Putamen (tissue), 1 donor: ENCODE data around the gene FFAR2.
"Not testable (repeated sequence)": the region's sequence is repeated elsewhere in the genome, so short reads cannot be mapped to it uniquely, and the experiment has no call there.

Source experiments
- DNase-seq: peaks from one replicate; pipeline ENCODE4 v3.0.0-alpha.2; 2016; ENCODE audit warnings: low spot score

Gene FFAR2

GRCh38 chr19:35447606-35448469 is at the start of gene FFAR2:
FFAR2 (plus strand) TSS chr19:35448257; CDS start chr19:35449715, 1,458 bp downstream.
- no peak for DNase-seq

DNA sequence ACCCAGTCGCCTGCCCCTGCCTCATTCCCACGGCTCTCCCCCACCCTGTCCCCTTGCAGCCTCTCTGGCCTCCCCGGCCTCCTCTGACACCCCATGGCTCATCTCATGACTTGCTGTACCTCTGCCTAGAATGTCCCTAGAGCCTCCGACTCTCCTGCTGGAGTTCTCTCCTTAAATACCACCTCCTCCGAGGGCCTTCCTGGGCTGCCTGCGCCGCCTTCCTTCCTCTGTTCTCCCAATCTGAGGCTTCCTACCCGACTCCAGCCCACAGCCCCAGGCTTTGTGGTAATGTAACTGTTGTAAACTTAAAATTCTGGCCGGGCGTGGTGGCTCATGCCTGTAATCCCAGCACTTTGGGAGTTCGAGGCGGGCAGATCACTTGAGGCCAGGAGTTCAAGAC is 49.5 kb upstream of the FFAR2 start:
- DNase-seq: no peak

GRCh38 chr19:35399231-35399630 is 48.8 kb upstream of the FFAR2 start:
- no peak for DNase-seq

DNA sequence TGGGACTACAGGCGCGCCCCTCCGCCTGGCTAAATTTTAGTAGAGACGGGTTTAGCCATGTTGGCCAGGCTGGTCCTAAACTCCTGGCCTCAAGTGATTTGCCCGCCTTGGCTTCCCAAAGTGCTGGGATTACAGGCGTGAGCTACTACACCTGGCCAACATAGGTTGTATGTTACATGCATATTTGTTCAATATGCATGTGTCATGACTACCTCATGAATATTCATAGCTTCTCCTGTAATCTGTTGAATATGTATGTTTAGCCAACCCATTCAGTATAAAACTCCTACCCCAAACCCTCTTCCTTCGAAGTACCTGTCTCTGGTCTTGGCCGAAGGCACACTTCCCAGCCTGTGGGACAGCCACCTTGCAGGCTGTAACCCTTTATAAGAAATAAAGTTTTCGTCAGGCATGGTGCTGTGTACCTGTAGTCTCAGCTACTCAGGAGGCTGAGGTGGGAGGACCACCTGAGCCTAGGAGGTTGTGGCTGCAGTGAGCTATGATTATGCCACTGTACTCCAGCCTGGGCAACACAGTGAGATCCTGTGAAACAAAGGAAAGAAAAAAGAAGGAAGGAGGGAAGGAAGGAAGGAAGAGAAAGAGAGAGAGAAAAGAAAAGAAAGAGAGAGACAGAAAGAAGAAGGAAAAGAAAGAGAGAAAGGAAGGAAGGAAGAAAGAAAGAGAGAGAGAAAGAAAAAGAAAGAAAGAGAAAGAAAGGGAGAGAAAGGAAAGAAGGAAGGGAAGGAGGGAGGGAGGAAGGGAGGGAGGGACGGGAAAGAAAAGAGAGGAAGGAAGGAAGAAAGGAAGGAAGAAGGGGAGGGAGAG is 47.9 kb upstream of the FFAR2 start:
- DNase-seq: no peak

GRCh38 chr19:35400773-35401100 is 47.3 kb upstream of the FFAR2 start:
- no peak for DNase-seq

DNA sequence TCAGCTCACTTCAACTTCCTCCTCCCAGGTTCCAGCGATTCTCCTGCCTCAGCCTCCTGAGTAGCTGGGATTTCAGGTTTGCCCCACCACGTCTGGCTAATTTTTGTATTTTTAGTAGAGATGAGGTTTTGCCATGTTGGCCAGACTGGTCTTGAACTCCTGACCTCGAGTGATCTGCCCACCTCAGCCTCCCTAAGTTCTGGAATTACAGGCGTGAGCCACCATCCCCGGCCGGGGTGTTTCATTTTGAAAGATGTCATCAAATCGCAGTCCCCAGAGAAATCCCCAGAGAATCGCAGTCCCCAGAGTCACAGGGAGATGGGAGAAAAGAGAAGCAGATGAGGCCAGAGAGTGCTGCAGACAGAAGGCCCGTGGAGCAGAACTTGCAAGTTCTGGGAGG is 46.6 kb upstream of the FFAR2 start:
- DNase-seq: not testable (repeated sequence)

- no peak for DNase-seq
Measured at GRCh38 chr19:35403116-35403760, 44.8 kb upstream of the FFAR2 start.

DNA sequence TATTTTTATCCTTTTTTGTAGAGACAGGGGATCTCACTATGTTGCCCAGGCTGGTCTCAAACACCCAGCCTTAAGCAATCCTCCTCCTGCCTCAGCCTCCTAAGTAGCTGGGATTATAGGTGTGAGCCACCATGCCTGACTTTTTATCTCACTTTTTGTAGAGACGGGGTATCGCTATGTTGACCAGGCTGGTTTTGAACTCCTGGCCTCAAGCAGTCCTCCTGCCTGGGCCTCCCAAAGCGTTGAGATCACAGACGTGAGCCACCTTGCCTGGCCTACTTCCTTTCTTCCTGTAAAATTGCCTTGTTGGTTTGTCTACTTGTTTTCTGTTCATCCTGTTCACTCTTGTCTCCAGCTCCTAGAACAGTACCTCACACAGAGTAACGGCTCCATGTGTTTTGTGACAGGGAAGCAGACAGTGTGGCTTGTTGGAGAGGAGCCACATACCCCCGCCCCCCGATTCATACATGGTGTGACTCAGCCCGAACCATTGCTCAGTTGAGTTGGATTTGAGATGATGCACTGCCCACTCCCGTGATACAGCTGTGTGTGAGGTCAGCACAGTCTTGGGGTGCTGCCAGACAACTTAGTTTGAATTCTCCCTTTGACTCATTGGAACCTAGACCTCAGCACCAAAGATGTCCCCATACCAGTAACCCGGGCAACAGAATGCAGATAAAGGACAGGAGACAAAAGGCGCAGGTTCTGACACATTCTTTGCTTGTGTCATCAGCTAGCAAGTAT is 43.0 kb upstream of the FFAR2 start:
- no peak for DNase-seq

- DNase-seq: no peak
Measured at GRCh38 chr19:35407619-35408018, 40.4 kb upstream of the FFAR2 start.

DNA sequence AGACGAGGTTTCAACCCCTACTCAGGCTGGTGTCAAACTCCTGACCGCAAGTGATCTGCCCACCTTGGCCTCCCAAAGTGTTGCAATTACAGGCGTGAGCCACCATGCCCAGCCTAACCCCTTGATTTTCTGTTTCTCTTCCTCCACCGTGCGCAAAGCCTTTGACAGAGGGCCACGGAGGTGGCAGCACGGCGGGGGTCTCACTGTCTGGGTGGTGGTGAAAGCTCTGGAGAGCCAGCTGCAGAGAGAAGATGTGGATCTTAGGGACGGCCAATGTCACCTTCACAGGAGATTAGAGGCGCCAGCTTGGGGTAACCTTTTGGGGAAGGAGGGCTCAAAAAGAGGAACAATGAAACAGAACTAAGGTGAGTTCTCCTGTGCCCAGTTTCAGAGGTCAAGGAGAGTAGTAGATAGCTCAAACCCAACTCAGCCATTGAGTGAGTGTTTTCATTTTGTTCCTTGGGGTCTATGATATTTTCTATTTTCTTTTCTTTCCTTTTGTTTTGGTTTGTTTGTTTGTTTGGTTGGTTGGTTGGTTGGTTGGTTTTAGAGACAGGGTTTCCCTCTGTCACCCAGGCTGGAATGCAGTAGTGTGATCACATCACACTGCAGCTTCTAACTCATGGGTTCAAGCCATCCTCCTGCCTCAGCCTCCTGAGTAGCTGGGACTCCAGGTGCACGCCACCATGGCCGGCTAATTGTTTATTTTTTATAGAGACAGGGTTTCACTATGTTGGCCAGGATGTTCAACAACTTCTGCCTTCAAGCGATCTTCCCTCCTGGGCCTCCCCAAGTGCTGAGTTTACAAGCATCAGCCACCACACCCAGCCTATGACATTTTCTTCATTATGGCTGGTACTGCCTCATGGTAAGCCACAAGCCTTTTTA is 39.5 kb upstream of the FFAR2 start:
- DNase-seq: no peak

DNA sequence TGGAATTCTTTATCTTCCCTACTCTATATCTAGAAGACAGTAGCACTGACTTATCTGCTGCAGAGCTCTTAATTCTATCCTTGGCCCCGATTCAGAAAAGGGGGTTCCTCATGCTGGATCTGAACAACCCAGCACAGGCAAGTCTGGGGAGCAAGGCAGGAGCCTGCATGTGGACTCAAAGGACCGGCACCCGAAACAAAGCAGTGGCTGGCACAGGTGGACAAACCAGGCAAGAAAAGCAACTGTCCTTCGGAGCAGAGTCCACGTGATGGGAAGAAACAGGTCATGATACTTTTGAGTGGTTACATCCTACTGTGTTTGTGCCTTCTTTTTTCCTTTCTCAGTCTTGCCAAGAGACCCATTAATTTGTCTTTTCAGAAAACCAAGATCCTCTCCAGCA is 38.9 kb upstream of the FFAR2 start:
- DNase-seq: no peak

DNA sequence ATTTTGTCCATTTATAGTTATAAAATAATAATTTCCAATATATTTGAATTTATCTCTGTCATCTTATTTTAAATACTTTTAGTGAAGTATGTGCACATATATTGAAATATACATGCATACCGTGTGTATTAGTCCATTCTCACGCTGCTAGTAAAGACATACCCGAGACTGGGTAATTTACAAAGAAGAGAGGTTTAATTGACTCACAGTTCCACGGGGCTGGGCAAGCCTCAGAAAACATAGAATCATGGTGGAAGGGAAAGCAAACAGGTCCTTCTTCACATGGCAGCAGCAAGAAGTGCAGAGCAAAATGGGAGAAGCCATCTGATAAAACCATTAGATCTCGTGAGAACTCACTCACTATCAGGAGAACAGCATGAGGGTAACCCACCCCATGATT is 37.6 kb upstream of the FFAR2 start:
- DNase-seq: no peak

- DNase-seq: no peak
Measured at GRCh38 chr19:35414442-35414841, 33.6 kb upstream of the FFAR2 start.

DNA sequence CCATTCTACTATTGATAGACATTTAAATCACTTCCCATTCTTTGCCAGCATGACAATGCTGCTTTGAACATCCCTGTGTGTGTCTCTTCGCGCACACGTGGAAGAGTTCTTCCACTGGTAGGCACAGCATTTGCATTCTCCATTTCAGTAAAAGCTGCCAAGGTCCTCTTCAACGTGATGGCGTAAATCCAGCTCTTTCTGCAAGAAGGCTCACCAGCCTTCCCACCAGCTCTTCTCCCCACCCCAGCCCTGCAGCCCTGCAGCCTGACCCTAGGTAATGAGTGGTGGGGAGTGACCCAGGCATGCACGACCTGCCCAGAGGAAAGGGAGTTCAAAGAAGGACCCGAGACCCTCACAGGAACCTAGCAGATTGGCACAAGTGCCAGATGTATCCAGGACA is 31.7 kb upstream of the FFAR2 start:
- DNase-seq: no peak

GRCh38 chr19:35417278-35417677 is 30.8 kb upstream of the FFAR2 start:
- no peak for DNase-seq

DNA sequence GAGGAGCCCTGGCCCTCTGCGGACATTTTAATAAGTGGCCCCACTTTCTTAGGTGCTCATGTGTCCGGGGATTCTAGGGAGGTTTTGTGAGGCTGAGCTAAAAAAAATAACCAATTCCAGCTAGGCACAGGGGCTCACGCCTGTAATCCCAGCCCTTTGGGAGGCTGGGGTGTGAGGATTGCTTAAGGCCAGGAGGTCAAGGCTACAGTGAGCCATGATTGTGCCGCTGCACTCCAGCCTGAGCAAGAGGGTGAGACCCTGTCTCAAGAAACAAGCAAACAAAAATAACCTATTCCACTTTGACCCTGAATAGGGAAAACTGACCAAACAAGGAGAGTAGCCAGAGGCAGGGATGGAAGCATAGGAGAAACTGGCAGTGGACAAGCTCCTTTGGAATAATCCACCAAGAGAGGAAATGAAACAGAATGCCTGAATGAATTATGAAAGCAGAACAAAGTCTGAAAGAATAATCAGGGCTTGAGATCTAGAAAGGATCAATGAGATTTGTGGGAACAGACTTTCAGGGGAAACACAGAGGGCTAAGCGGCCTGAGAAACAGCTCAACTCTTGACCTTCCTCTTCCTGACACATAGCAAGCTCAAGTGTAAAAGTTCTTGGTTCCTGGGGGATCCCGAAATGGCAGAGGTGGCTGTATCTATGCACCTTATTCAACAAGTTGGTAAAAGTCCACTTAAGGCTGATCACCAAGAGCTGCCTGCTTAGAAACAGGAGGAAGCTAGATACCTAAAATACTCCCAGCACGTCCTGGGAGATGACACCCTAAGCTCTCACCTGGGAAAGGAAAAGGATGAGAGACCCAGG is 30.1 kb upstream of the FFAR2 start:
- no peak for DNase-seq

GRCh38 chr19:35419046-35419445 is 29.0 kb upstream of the FFAR2 start:
- no peak for DNase-seq

GRCh38 chr19:35419805-35420204 is 28.3 kb upstream of the FFAR2 start:
- DNase-seq: no peak

DNA sequence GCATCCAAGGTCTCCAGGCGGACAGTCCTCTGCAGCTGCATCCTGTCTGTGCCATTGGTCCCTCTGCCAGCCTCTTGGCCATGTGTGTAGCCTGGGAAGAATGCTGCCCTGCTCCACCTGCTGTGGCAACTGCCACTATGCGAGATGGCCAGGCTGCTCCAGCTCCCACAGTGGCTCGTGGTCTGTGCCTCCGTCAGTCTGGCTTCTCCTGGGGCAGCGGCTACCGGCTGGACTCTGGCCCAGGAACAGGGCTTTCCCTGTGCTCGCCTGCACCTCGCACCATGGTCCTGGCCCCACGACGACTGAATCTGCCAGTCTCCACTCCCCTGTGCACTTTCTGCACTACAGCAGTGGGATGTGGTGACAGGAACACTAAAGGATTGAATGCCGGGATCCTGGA is 26.7 kb upstream of the FFAR2 start:
- no peak for DNase-seq

- not testable (repeated sequence) for DNase-seq
Measured at GRCh38 chr19:35423406-35423805, 24.7 kb upstream of the FFAR2 start.
